ENCODE measurements around the gene KIFC3. TPM values are rescaled to one million over a fixed set of nuclear protein-coding genes. Genes with fewer than 3 reads are reported as not detected.
"Not testable (repeated sequence)": the region's sequence is repeated elsewhere in the genome, so short reads cannot be mapped to it uniquely, and the experiment has no call there.

KIFC3 gene
- total RNA-seq, 5 donors from 2014 or later (not counting 1 experiment from before 2014, with no cell fraction given) = 0.78 to 4.1 (median 2.7) TPM

- Histone ChIP-seq H3K9me3 (no peaks in the 10 kb centered on the region), H3K27ac (ENCODE audit: low read length) (no peak overlapping the region), H3K4me1 (ENCODE audit: control insufficient read depth in 1 of 2, extremely low read depth in 1 of 2, insufficient read depth in 2 of 2, low read length in 2 of 2) (no peaks in the 10 kb centered on the region), H3K36me3 (ENCODE audit: control insufficient read depth in 2 of 2, extremely low read depth in 1 of 2, insufficient read depth in 1 of 2, low read length in 1 of 2) (no peaks in the 10 kb centered on the region), H3K27me3 (replicated peaks in 1 of 2; ENCODE audit: control insufficient read depth in 2 of 2, extremely low read depth in 1 of 2, insufficient read depth in 2 of 2, low read length in 1 of 2) (peaks cover 0 to 13% of the 10 kb centered on the region in 2 experiments), H3K4me3 (ENCODE audit: control insufficient read depth in 1 of 2, extremely low read depth in 1 of 2, low read length in 1 of 2) (no peak overlapping the region)
- Mint-ChIP-seq H3K36me3 (no peaks in the 10 kb centered on the region), H3K4me1 (no peaks in the 10 kb centered on the region), H3K27ac (no peak overlapping the region), H3K27me3 (no peaks in the 10 kb centered on the region), H3K4me3 (no peak overlapping the region), H3K9me3 (no peaks in the 10 kb centered on the region)
- POLR2A ChIA-PET = interaction anchor here in 1 of 2 donors (0.6 kb wide), 1 partner anchor 103 kb away, joined by 4 read pairs; no protein-coding TSS in a partner anchor
- no peak for DNase-seq
- CTCF ChIA-PET = no interaction called here
- WGBS (ENCODE audit: insufficient coverage) = 90% methylated on average over 7 of the region's 7 CpGs
- no peak for ATAC-seq (replicated peaks in 1 of 4)
These were observed 18.0 kb downstream of the KIFC3 start for GRCh38 chr16:57784334-57784733.

GRCh38 chr16:57783883-57784282 is 18.4 kb downstream of the KIFC3 start:
- WGBS (ENCODE audit: insufficient coverage) = 72% methylated on average over 6 of the region's 8 CpGs

GRCh38 chr16:57783116-57783515 is 19.2 kb downstream of the KIFC3 start:
- H3K36me3 ChIP-seq (ENCODE audit: control insufficient read depth in 2 of 2, extremely low read depth in 1 of 2, insufficient read depth in 1 of 2, low read length in 1 of 2) = no peaks in the 10 kb centered on the region
- peaks cover 0 to 13% of the 10 kb centered on the region in 2 experiments for H3K27me3 ChIP-seq (replicated peaks in 1 of 2; ENCODE audit: control insufficient read depth in 2 of 2, extremely low read depth in 1 of 2, insufficient read depth in 2 of 2, low read length in 1 of 2)
- WGBS (ENCODE audit: insufficient coverage) = no CpG with 5 or more reads among the region's 4 CpGs
- ATAC-seq (replicated peaks in 1 of 4) = no peak
- H3K4me1 Mint-ChIP-seq = no peaks in the 10 kb centered on the region
- H3K4me3 ChIP-seq (ENCODE audit: control insufficient read depth in 1 of 2, extremely low read depth in 1 of 2, low read length in 1 of 2) = no peak overlapping the region
- CTCF ChIA-PET = no interaction called here
- no peaks in the 10 kb centered on the region for H3K9me3 Mint-ChIP-seq
- H3K9me3 ChIP-seq = no peaks in the 10 kb centered on the region
- no peaks in the 10 kb centered on the region for H3K4me1 ChIP-seq (ENCODE audit: control insufficient read depth in 1 of 2, extremely low read depth in 1 of 2, insufficient read depth in 2 of 2, low read length in 2 of 2)
- no peak overlapping the region for H3K27ac ChIP-seq (ENCODE audit: low read length)
- no peaks in the 10 kb centered on the region for H3K27me3 Mint-ChIP-seq
- DNase-seq = no peak
- POLR2A ChIA-PET = no interaction called here
- H3K27ac Mint-ChIP-seq = no peak overlapping the region
- H3K4me3 Mint-ChIP-seq = no peak overlapping the region
- no peaks in the 10 kb centered on the region for H3K36me3 Mint-ChIP-seq

More at GRCh38 chr16:57783883-57784282, 18.4 kb downstream of the KIFC3 start:
- Histone ChIP-seq H3K4me1 (ENCODE audit: control insufficient read depth in 1 of 2, extremely low read depth in 1 of 2, insufficient read depth in 2 of 2, low read length in 2 of 2) (no peaks in the 10 kb centered on the region), H3K4me3 (ENCODE audit: control insufficient read depth in 1 of 2, extremely low read depth in 1 of 2, low read length in 1 of 2) (no peak overlapping the region), H3K9me3 (no peaks in the 10 kb centered on the region), H3K27me3 (replicated peaks in 1 of 2; ENCODE audit: control insufficient read depth in 2 of 2, extremely low read depth in 1 of 2, insufficient read depth in 2 of 2, low read length in 1 of 2) (peaks cover 0 to 13% of the 10 kb centered on the region in 2 experiments), H3K36me3 (ENCODE audit: control insufficient read depth in 2 of 2, extremely low read depth in 1 of 2, insufficient read depth in 1 of 2, low read length in 1 of 2) (no peaks in the 10 kb centered on the region), H3K27ac (ENCODE audit: low read length) (no peak overlapping the region)
- ATAC-seq (replicated peaks in 1 of 4) (no peak), DNase-seq (no peak)
- H3K9me3 Mint-ChIP-seq = no peaks in the 10 kb centered on the region
- no peaks in the 10 kb centered on the region for H3K36me3 Mint-ChIP-seq
- no peaks in the 10 kb centered on the region for H3K27me3 Mint-ChIP-seq
- CTCF ChIA-PET = no interaction called here
- no peak overlapping the region for H3K4me3 Mint-ChIP-seq
- POLR2A ChIA-PET = no interaction called here
- no peaks in the 10 kb centered on the region for H3K4me1 Mint-ChIP-seq
- no peak overlapping the region for H3K27ac Mint-ChIP-seq

- H3K4me3 ChIP-seq (ENCODE audit: control insufficient read depth in 1 of 2, extremely low read depth in 1 of 2, low read length in 1 of 2); H3K36me3 ChIP-seq (ENCODE audit: control insufficient read depth in 2 of 2, extremely low read depth in 1 of 2, insufficient read depth in 1 of 2, low read length in 1 of 2); H3K4me1 Mint-ChIP-seq; H3K9me3 ChIP-seq; H3K27me3 ChIP-seq (replicated peaks in 1 of 2; ENCODE audit: control insufficient read depth in 2 of 2, extremely low read depth in 1 of 2, insufficient read depth in 2 of 2, low read length in 1 of 2); H3K9me3 Mint-ChIP-seq; H3K4me1 ChIP-seq (ENCODE audit: control insufficient read depth in 1 of 2, extremely low read depth in 1 of 2, insufficient read depth in 2 of 2, low read length in 2 of 2); H3K36me3 Mint-ChIP-seq; H3K4me3 Mint-ChIP-seq; CTCF ChIA-PET; H3K27ac ChIP-seq (ENCODE audit: low read length); H3K27me3 Mint-ChIP-seq; H3K27ac Mint-ChIP-seq; DNase-seq; ATAC-seq (replicated peaks in 1 of 4); POLR2A ChIA-PET: not testable (repeated sequence)
- 100% methylated on average over 4 of the region's 11 CpGs for WGBS (ENCODE audit: insufficient coverage)
These were observed 19.7 kb downstream of the KIFC3 start for GRCh38 chr16:57782607-57783055.

- POLR2A ChIA-PET = no interaction called here
- no peak overlapping the region for H3K4me3 ChIP-seq (ENCODE audit: control insufficient read depth in 1 of 2, extremely low read depth in 1 of 2, low read length in 1 of 2)
- H3K4me3 Mint-ChIP-seq = no peak overlapping the region
- DNase-seq (no peak), ATAC-seq (replicated peaks in 1 of 4) (no peak)
- no peak overlapping the region for H3K27ac ChIP-seq (ENCODE audit: low read length)
- WGBS (ENCODE audit: insufficient coverage) = 100% methylated on average over 3 of the region's 10 CpGs
- H3K9me3 Mint-ChIP-seq = no peaks in the 10 kb centered on the region
- H3K4me1 Mint-ChIP-seq = no peaks in the 10 kb centered on the region
- H3K36me3 Mint-ChIP-seq = no peaks in the 10 kb centered on the region
- no peaks in the 10 kb centered on the region for H3K36me3 ChIP-seq (ENCODE audit: control insufficient read depth in 2 of 2, extremely low read depth in 1 of 2, insufficient read depth in 1 of 2, low read length in 1 of 2)
- peaks cover 0 to 9% of the 10 kb centered on the region in 2 experiments for H3K27me3 ChIP-seq (replicated peaks in 1 of 2; ENCODE audit: control insufficient read depth in 2 of 2, extremely low read depth in 1 of 2, insufficient read depth in 2 of 2, low read length in 1 of 2)
- CTCF ChIA-PET = no interaction called here
- no peaks in the 10 kb centered on the region for H3K4me1 ChIP-seq (ENCODE audit: control insufficient read depth in 1 of 2, extremely low read depth in 1 of 2, insufficient read depth in 2 of 2, low read length in 2 of 2)
- H3K27me3 Mint-ChIP-seq = no peaks in the 10 kb centered on the region
- H3K27ac Mint-ChIP-seq = no peak overlapping the region
- H3K9me3 ChIP-seq = no peaks in the 10 kb centered on the region
These were observed 20.3 kb downstream of the KIFC3 start for GRCh38 chr16:57781741-57782606.

- no CpG with 5 or more reads among the region's 1 CpG for WGBS (ENCODE audit: insufficient coverage)
- Histone ChIP-seq H3K36me3 (ENCODE audit: control insufficient read depth in 2 of 2, extremely low read depth in 1 of 2, insufficient read depth in 1 of 2, low read length in 1 of 2) (no peaks in the 10 kb centered on the region), H3K27ac (ENCODE audit: low read length) (no peak overlapping the region), H3K27me3 (replicated peaks in 1 of 2; ENCODE audit: control insufficient read depth in 2 of 2, extremely low read depth in 1 of 2, insufficient read depth in 2 of 2, low read length in 1 of 2) (peaks cover 0 to 9% of the 10 kb centered on the region in 2 experiments), H3K9me3 (no peaks in the 10 kb centered on the region), H3K4me1 (ENCODE audit: control insufficient read depth in 1 of 2, extremely low read depth in 1 of 2, insufficient read depth in 2 of 2, low read length in 2 of 2) (no peaks in the 10 kb centered on the region), H3K4me3 (ENCODE audit: control insufficient read depth in 1 of 2, extremely low read depth in 1 of 2, low read length in 1 of 2) (no peak overlapping the region)
- ChIA-PET CTCF (no interaction called here), POLR2A (no interaction called here)
- Mint-ChIP-seq H3K9me3 (no peaks in the 10 kb centered on the region), H3K4me1 (no peaks in the 10 kb centered on the region), H3K27ac (no peak overlapping the region), H3K27me3 (no peaks in the 10 kb centered on the region), H3K36me3 (no peaks in the 10 kb centered on the region), H3K4me3 (no peak overlapping the region)
- no peak for DNase-seq
- ATAC-seq (replicated peaks in 1 of 4) = no peak
These were observed 20.9 kb downstream of the KIFC3 start for GRCh38 chr16:57781349-57781740.

Data from T-cell (primary cell).